Gastroesophageal sphincter (tissue), 3 donors: ENCODE measurements around the gene PTPN14.
"Not testable (repeated sequence)": the region's sequence is repeated elsewhere in the genome, so short reads cannot be mapped to it uniquely, and the experiment has no call there.

Experiments
- EP300 ChIP-seq: sonication (generic); formaldehyde crosslinking; IDR thresholded peaks from one replicate; pipeline ENCODE4 v1.6.1; 2017; ENCODE audit warnings: antibody characterized with exemption, mild to moderate bottlenecking
- POLR2A ChIP-seq, 2 donors: fragments of 450-650 bp; IDR thresholded peaks; one replicate each; pipeline ENCODE4 v1.6.1; 2017; ENCODE audit warnings: antibody characterized with exemption in 2 of 2, mild to moderate bottlenecking in 2 of 2, moderate library complexity in 1 of 2
- POLR2AphosphoS5 ChIP-seq: sonication (generic); formaldehyde crosslinking; IDR thresholded peaks from one replicate; pipeline ENCODE4 v1.6.1; 2017; ENCODE audit warnings: antibody characterized with exemption
- TF ChIP-seq, protein P1 (sequence below), 4 experiments: fragments of 200-600 bp in 2 of 4; fragments of 450-650 bp in 2 of 4; sonication (generic) in 1 of 4; IDR thresholded peaks; one replicate each; pipeline ENCODE4 v1.5.1; 2017 to 2019; ENCODE audit warnings: antibody characterized with exemption in 4 of 4, mild to moderate bottlenecking in 2 of 4, moderate library complexity in 2 of 4

DNA sequence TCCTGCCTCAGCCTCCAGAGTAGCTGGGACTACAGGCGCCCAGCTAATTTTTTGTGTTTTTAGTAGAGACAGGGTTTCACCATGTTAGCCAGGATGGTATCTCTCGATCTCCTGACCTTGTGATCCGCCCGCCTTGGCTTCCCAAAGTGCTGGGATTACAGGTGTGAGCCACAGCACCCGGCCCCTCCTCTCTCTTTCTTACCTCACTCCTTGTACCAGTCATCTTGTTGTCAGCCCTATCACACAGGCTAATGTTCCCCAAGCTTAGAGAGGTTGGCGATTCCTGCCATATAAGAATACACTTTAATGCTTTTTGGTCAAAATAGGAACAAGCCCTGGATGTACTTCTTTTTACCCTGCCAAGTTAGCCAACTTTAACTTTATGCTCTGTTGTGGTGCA is 57.2 kb downstream of the PTPN14 start:
- TF ChIP-seq POLR2AphosphoS5; POLR2A (IDR thresholded peaks at IDR 0.05); EP300: not testable (repeated sequence)
- TF ChIP-seq, protein P1, sequence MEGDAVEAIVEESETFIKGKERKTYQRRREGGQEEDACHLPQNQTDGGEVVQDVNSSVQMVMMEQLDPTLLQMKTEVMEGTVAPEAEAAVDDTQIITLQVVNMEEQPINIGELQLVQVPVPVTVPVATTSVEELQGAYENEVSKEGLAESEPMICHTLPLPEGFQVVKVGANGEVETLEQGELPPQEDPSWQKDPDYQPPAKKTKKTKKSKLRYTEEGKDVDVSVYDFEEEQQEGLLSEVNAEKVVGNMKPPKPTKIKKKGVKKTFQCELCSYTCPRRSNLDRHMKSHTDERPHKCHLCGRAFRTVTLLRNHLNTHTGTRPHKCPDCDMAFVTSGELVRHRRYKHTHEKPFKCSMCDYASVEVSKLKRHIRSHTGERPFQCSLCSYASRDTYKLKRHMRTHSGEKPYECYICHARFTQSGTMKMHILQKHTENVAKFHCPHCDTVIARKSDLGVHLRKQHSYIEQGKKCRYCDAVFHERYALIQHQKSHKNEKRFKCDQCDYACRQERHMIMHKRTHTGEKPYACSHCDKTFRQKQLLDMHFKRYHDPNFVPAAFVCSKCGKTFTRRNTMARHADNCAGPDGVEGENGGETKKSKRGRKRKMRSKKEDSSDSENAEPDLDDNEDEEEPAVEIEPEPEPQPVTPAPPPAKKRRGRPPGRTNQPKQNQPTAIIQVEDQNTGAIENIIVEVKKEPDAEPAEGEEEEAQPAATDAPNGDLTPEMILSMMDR (IDR thresholded peaks at IDR 0.05), result not testable (repeated sequence)
